Fibroblast of skin of back (primary cell): ENCODE measurements around the gene RICTOR. TPM values are rescaled to one million over a fixed set of nuclear protein-coding genes. Genes with fewer than 3 reads are reported as not detected.

ENCODE experiments used
- DNase-seq: peaks from one replicate; pipeline ENCODE4 v3.0.0-alpha.2; 2013
- polyA plus RNA-seq, 2 experiments: library from polyadenylated mRNA; unstranded; fragments of 120-200 nt; gene quantifications; one replicate each; pipeline ENCODE4 v1.2.1, GENCODE V29; 2013; ENCODE audit not compliant: insufficient read length in 2 of 2

Gene RICTOR, protein sequence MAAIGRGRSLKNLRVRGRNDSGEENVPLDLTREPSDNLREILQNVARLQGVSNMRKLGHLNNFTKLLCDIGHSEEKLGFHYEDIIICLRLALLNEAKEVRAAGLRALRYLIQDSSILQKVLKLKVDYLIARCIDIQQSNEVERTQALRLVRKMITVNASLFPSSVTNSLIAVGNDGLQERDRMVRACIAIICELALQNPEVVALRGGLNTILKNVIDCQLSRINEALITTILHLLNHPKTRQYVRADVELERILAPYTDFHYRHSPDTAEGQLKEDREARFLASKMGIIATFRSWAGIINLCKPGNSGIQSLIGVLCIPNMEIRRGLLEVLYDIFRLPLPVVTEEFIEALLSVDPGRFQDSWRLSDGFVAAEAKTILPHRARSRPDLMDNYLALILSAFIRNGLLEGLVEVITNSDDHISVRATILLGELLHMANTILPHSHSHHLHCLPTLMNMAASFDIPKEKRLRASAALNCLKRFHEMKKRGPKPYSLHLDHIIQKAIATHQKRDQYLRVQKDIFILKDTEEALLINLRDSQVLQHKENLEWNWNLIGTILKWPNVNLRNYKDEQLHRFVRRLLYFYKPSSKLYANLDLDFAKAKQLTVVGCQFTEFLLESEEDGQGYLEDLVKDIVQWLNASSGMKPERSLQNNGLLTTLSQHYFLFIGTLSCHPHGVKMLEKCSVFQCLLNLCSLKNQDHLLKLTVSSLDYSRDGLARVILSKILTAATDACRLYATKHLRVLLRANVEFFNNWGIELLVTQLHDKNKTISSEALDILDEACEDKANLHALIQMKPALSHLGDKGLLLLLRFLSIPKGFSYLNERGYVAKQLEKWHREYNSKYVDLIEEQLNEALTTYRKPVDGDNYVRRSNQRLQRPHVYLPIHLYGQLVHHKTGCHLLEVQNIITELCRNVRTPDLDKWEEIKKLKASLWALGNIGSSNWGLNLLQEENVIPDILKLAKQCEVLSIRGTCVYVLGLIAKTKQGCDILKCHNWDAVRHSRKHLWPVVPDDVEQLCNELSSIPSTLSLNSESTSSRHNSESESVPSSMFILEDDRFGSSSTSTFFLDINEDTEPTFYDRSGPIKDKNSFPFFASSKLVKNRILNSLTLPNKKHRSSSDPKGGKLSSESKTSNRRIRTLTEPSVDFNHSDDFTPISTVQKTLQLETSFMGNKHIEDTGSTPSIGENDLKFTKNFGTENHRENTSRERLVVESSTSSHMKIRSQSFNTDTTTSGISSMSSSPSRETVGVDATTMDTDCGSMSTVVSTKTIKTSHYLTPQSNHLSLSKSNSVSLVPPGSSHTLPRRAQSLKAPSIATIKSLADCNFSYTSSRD (N-terminal part only)
- 9.3 TPM for polyA plus RNA-seq (2013, experiment 1 of 2; ENCODE audit: insufficient read length)
- 14.6 TPM for polyA plus RNA-seq (2013, experiment 2 of 2; ENCODE audit: insufficient read length)

GRCh38 chr5:39074017-39074814, at the start of gene RICTOR:
Gene RICTOR, minus strand, starts transcription at chr5:39074399. Its CDS starts 22 bp downstream, at chr5:39074377.
- peak; percentile 90 for DNase-seq

DNA sequence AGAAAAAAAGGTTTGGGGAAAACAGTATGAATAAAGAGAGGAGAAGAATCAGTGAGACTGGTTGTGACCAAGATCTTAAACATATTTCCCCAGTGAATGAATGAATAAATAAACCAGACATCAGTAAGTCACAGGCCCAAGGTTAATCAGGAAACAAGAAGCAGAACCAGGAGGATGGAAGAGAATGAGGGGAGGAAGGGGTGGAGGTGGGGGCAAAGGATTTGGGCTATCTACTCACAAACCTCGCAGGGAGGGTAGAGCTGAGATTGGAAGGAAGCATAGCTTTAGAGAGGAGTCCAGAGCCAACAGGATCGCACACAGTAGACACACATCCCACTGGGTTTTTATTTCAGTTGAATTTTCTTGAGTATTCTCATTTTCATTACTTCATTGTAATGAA, 47.7 kb upstream of the RICTOR start:
- DNase-seq = no peak

GRCh38 chr5:39121315-39121714, 47.1 kb upstream of the RICTOR start:
- DNase-seq = no peak

DNA sequence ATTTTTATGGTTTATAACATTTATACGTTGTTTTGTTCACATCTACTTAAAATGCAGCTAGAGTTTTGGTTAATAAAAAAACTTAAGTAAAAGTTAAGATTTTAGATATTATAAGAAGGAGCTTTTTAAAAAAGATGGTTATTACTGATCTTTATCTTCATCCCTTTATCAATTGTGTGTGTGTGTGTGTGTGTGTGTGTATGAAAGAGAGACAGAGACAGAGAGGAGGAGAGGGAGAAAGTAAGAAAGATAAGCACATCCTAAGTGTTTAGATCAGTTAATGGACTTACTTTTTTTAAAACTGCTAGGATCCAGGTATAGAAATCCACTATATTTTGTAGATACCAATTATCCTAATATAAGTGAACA, 45.8 kb upstream of the RICTOR start:
- DNase-seq = no peak

DNA sequence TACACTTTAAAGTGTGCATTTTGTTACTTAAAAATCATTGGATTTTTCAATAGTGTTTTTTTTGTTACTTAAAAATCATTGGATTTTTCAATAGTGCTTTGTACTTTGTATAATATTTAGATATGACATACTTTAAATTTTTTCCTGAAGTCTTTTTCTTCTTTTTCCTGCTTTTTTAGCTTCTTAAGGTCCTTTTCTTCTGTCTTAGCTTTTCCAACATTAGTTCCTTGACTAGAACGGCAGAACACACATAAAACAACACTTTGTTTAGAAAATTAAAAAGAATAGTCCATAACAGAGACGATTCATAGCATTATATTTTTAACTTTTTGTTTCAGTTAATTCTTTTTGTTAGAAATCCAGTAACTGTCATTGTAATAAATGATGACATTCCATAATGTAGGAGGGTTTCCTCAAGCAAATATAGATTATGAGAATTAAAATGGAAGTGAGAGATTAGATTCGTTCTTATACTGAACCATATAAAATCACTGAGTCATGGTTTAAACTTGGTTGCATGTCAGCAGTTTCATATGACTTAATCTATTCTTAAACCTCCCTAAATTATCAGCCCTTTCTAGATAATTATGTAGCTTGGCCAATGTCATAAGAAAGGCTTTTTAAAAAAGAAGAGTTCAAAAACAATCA, 45.3 kb upstream of the RICTOR start:
- no peak for DNase-seq

- DNase-seq = no peak
These were observed 44.4 kb upstream of the RICTOR start for GRCh38 chr5:39118638-39119037.

DNA sequence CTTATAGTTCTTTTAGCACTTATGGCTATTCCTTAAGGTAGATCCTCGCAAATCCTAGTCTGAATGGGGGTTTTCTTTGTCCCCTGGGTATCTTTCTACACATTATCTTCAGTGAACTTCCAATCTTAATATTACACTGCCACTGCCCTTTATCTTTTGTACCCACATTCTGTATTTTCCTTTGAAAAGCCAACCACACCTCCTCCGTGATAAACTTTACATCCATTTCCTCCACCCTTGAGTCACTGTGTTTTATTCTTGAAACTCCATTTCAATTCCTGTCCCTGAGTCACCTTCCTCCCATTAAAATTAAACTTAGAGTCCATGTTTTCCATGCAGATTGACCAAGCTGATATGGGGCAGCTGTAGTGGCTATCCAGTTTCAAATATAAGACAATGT, 43.2 kb upstream of the RICTOR start:
- peak; percentile 54 for DNase-seq

DNA sequence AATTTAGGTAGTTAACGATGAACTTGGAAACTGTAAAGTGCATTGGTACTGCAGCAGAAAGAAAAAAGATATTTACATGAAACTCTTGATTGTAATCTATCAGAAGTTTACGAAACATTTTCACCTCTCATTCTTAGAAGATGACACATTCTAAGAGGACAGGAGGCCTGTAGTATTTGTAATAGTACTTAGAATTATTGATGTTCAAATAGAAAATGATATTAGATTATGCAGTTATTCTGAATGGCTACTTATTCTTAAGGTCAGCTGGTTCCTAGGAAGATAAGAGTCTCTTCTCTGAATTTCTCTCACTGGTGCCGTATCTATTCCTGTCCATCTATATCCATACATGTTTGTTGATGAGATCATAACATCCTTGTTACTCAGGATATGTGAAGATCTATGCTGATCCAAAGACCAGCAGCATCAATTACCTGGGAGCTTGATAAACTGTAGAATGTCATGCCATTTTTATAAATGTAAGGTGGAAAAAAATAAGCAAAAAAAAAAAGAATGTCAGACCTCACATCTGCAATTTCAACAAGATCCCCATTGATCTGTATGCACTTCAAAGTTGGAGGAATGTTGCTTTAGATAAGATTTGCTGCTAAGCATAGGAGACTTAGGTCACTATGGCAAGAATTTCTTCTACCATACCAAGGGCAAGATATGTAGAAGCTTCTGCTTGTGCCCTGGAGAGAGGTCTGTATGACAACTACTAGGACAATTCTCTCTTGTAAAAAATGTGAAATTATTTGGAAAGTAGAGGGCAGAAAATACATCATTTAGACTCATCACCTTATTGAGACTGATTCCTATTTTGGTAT, 42.4 kb upstream of the RICTOR start:
- DNase-seq = no peak

DNA sequence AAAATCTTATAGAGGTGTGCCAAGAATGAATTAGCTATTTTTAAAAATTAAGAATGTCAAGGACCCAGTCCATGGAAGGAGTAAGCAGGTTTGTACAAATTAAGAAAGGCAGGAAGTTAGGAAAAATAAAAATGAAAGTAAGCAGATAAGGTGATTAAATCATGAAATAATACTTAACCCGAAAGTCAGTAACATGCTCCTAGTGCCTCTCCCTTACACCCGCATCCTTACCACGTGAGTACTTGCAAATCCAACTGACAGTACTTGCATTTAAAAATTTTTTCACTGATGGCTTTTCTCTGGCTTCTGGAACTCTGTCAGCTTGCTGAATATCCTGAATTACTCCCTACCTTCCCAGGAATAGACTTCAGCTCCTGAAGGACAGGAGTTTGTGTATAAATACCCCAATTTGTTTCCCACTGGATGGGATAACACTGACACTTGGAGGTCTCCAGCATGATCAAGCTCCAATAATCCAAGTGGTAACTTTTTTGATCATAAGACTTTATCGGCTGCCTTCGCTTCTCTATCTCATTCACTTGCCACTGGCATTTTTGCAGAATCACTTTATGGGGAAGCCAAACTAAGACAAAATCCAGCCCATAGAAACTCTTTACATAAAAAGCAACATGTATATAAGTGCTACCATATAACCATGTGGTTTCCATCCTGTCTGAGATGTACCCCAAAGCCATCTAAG, 41.6 kb upstream of the RICTOR start:
- DNase-seq = no peak

DNA sequence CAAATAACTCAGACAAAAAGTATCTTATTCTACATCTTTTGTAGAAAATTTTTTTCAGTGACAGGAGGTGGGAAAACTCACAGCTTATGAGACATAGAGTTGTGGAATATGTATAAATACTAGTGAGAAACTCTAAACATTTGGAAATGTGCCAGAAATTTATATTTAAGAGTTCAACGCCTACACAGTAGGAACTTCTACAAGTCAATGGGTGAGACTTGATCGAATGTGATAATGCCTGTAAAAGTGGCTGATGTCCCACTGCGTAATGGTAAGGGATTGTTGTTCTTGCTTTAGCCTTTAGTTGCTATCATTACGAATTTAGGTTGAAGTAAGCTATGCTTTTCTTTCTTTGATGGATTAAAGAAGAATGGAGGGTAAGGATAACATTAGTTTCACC, 40.0 kb upstream of the RICTOR start:
- no peak for DNase-seq

DNA sequence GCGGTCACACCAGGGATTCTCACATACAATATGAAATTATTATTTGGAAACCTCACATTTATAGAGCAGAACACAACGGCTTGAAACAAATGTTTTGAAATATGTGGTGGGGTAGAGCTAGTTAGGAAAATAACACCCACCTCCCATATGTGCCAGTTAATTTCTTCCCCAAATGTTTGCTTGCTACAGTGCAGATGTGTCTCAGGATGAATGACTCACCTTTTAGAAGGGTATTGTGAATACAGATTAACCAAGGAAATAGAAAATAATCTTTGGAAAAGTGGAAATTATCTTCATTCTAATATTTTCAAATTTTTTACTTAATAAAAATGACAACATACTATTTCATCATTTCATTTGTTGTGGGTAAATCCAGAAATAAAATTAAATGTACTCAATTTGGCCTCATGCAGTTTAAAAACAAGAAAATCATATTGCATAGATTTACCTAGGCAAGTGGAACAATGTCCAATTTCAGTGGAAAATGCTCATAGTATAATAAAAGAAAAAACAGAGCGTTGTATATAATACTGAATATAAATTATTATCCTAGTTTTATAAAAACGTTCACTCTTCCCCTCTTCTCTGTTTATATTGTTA, 39.3 kb upstream of the RICTOR start:
- DNase-seq = no peak

- DNase-seq = no peak
These were observed 35.4 kb upstream of the RICTOR start for GRCh38 chr5:39109606-39110005.

DNA sequence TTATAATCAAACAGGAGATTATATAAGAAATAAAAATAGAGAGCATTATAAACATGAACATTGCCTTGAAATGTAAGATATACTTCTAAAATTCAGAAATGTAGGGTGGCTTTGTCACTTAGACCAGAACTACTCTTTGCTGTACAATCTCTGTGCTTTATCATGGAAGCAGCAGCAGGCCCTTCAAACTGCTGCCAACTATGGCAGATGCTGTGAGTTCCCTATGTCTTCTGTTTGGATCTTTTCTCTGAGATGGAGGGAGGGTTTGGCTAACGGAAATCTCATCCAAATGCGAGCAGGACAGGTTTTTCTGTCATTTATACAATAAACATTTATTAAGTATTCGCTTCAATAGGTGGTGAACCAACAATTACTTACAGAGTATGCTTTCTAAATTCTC, 34.8 kb upstream of the RICTOR start:
- DNase-seq = no peak

- peak; percentile 43 for DNase-seq
These were observed 33.2 kb upstream of the RICTOR start for GRCh38 chr5:39107350-39107749.

GRCh38 chr5:39106322-39106721, 32.1 kb upstream of the RICTOR start:
- no peak for DNase-seq

DNA sequence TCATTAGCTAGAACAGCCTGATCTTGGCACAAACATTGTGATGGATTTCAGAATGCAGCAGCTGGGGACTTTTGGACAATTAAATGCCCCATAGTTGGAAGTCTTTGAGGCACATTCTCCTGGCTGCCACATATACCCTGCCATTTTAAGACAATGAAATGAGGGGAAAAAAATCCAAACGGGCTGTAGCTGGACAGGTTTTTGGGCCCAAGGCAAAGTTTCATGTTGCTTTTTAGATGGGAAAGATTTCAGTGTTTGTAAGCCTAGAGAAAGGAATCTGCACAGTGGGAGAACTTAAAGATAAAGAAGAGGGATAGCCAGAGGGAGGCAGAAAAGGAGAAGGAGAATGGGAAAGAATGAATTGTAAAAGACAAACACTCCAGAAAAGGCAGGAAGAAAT, 30.0 kb upstream of the RICTOR start:
- DNase-seq = no peak

GRCh38 chr5:39102684-39103155, 28.5 kb upstream of the RICTOR start:
- peak; percentile 44 for DNase-seq

- peak; percentile 97 for DNase-seq
These were observed 26.7 kb upstream of the RICTOR start for GRCh38 chr5:39100851-39101396.
